ENCODE measurements around the gene AKAP13. TPM values are rescaled to one million over a fixed set of nuclear protein-coding genes. Genes with fewer than 3 reads are reported as not detected.

AKAP13 gene
- polyA plus RNA-seq, 1 donor from 2014 or later: 10.0 TPM

GRCh38 chr15:85367741-85368140 is 12.7 kb upstream of the AKAP13 start:
- H3K4me2 ChIP-seq (ENCODE audit: low read length): no peak overlapping the region
- H3K4me3 ChIP-seq (ENCODE audit: low read length): no peak overlapping the region
- H3K9ac ChIP-seq (ENCODE audit: low read length): no peak overlapping the region
- H4K20me1 ChIP-seq (ENCODE audit: insufficient read depth): no peaks in the 10 kb centered on the region
- H3K27ac ChIP-seq (ENCODE audit: low read length): no peak overlapping the region
- no peaks in the 10 kb centered on the region for H3K9me2 ChIP-seq (ENCODE audit: insufficient read depth, low read length)
- H3K9me3 ChIP-seq (ENCODE audit: low read length): no peaks in the 10 kb centered on the region
- TF ChIP-seq EZH2 (IDR thresholded peaks at IDR 0.05; ENCODE audit: borderline replicate concordance, insufficient read depth, low read length, poor library complexity, severe bottlenecking) (no peak), POLR2AphosphoS5 (IDR thresholded peaks at IDR 0.05) (no peak), EP300 (conservative IDR thresholded peaks at IDR 0.05; ENCODE audit: poor library complexity, severe bottlenecking) (no peak), REST (IDR thresholded peaks at IDR 0.05; ENCODE audit: borderline replicate concordance) (no peak), SMC3 (conservative IDR thresholded peaks at IDR 0.05; ENCODE audit: poor library complexity) (no peak), MXI1 (conservative IDR thresholded peaks at IDR 0.05; ENCODE audit: poor library complexity, severe bottlenecking) (no peak), TAF1 (IDR thresholded peaks at IDR 0.05; ENCODE audit: low read depth) (no peak), CTCF (IDR thresholded peaks at IDR 0.05; ENCODE audit: poor library complexity, severe bottlenecking) (no peak), RAD21 (conservative IDR thresholded peaks at IDR 0.05) (no peak)
- H3F3A ChIP-seq (ENCODE audit: insufficient read depth, low read length, poor library complexity, severe bottlenecking): no peaks in the 10 kb centered on the region
- no peaks in the 10 kb centered on the region for H3K79me2 ChIP-seq (replicated peaks; ENCODE audit: insufficient read depth, low read length)
- no peak overlapping the region for H2AFZ ChIP-seq (ENCODE audit: low read depth, low read length)
- no peaks in the 10 kb centered on the region for H3K36me3 ChIP-seq (ENCODE audit: insufficient read depth, low read length)
- H3K27me3 ChIP-seq (ENCODE audit: insufficient read depth, low read depth, low read length): no peaks in the 10 kb centered on the region

GRCh38 chr15:85374831-85375230 is 5.6 kb upstream of the AKAP13 start:
- no peaks in the 10 kb centered on the region for H4K20me1 ChIP-seq (ENCODE audit: insufficient read depth)
- no peaks in the 10 kb centered on the region for H3K79me2 ChIP-seq (replicated peaks; ENCODE audit: insufficient read depth, low read length)
- H3K4me3 ChIP-seq (ENCODE audit: low read length): no peak overlapping the region
- H3K27me3 ChIP-seq (ENCODE audit: insufficient read depth, low read depth, low read length): no peaks in the 10 kb centered on the region
- no peaks in the 10 kb centered on the region for H3K36me3 ChIP-seq (ENCODE audit: insufficient read depth, low read length)
- no peak overlapping the region for H3K9ac ChIP-seq (ENCODE audit: low read length)
- no peak overlapping the region for H3K4me2 ChIP-seq (ENCODE audit: low read length)
- no peaks in the 10 kb centered on the region for H3K9me2 ChIP-seq (ENCODE audit: insufficient read depth, low read length)
- no peaks in the 10 kb centered on the region for H3K9me3 ChIP-seq (ENCODE audit: low read length)
- TF ChIP-seq REST (IDR thresholded peaks at IDR 0.05; ENCODE audit: borderline replicate concordance) (no peak), MXI1 (conservative IDR thresholded peaks at IDR 0.05; ENCODE audit: poor library complexity, severe bottlenecking) (no peak), EP300 (conservative IDR thresholded peaks at IDR 0.05; ENCODE audit: poor library complexity, severe bottlenecking) (no peak), SMC3 (conservative IDR thresholded peaks at IDR 0.05; ENCODE audit: poor library complexity) (no peak), TAF1 (IDR thresholded peaks at IDR 0.05; ENCODE audit: low read depth) (no peak), RAD21 (conservative IDR thresholded peaks at IDR 0.05) (no peak), POLR2AphosphoS5 (IDR thresholded peaks at IDR 0.05) (no peak), CTCF (IDR thresholded peaks at IDR 0.05; ENCODE audit: poor library complexity, severe bottlenecking) (no peak), EZH2 (IDR thresholded peaks at IDR 0.05; ENCODE audit: borderline replicate concordance, insufficient read depth, low read length, poor library complexity, severe bottlenecking) (no peak)
- no peaks in the 10 kb centered on the region for H3F3A ChIP-seq (ENCODE audit: insufficient read depth, low read length, poor library complexity, severe bottlenecking)
- no peak overlapping the region for H2AFZ ChIP-seq (ENCODE audit: low read depth, low read length)
- H3K27ac ChIP-seq (ENCODE audit: low read length): no peak overlapping the region

Data from neural cell (in vitro differentiated cells).